DOHH2 (cell line): Measurements from ENCODE around the gene LPAR1.

Experiments
- H3F3A ChIP-seq: fragments of 200-600 bp; sonication (generic), shearing (Covaris generic); 2 replicates; pipeline ENCODE4 v1.6.0; 2016; ENCODE audit warnings: antibody characterized with exemption, mild to moderate bottlenecking; ENCODE audit not compliant: control insufficient read depth, insufficient read depth
- H3K27ac ChIP-seq: fragments of 200-600 bp; sonication (generic); 2 replicates; pipeline ENCODE4 v1.5.1; 2014; ENCODE audit warnings: low read depth, mild to moderate bottlenecking, low read length, moderate library complexity
- H3K27me3 ChIP-seq: fragments of 200-600 bp; sonication (generic); 2 replicates; pipeline ENCODE4 v1.6.1; 2014; ENCODE audit warnings: mild to moderate bottlenecking, low read length, mixed read lengths; ENCODE audit not compliant: control insufficient read depth
- H3K36me3 ChIP-seq: fragments of 200-600 bp; sonication (generic); 2 replicates; pipeline ENCODE4 v1.6.1; 2014; ENCODE audit warnings: mild to moderate bottlenecking, low read length, moderate library complexity, mixed read lengths; ENCODE audit not compliant: control insufficient read depth
- H3K4me1 ChIP-seq: fragments of 200-600 bp; sonication (generic); 2 replicates; pipeline ENCODE4 v1.6.1; 2014; ENCODE audit warnings: mild to moderate bottlenecking, low read length, mixed read lengths; ENCODE audit not compliant: control insufficient read depth
- H3K4me2 ChIP-seq: fragments of 200-600 bp; sonication (generic); 2 replicates; pipeline ENCODE4 v1.6.0; 2014; ENCODE audit warnings: mild to moderate bottlenecking, low read length, moderate library complexity
- H3K4me3 ChIP-seq: fragments of 200-600 bp; sonication (generic); 2 replicates; pipeline ENCODE4 v1.5.1; 2014; ENCODE audit warnings: mild to moderate bottlenecking, low read length, mixed read lengths
- H3K79me2 ChIP-seq: fragments of 200-600 bp; sonication (generic); 2 replicates; pipeline ENCODE4 v1.6.1; 2014; ENCODE audit warnings: mild to moderate bottlenecking, low read length, mixed read lengths; ENCODE audit not compliant: control insufficient read depth
- H3K9me2 ChIP-seq: fragments of 200-600 bp; sonication (generic); replicated peaks from 2 replicates; pipeline ENCODE4 v1.6.1; 2014; ENCODE audit warnings: mild to moderate bottlenecking, low read length, mixed read lengths; ENCODE audit not compliant: control insufficient read depth
- H3K9me3 ChIP-seq: fragments of 200-600 bp; sonication (generic); 2 replicates; pipeline ENCODE4 v1.6.1; 2014; ENCODE audit warnings: antibody characterized with exemption, low read length, mixed read lengths; ENCODE audit not compliant: control insufficient read depth, insufficient read depth
- H4K20me1 ChIP-seq: fragments of 200-600 bp; sonication (generic); 2 replicates; pipeline ENCODE4 v1.6.0; 2014; ENCODE audit warnings: low read depth, mild to moderate bottlenecking, antibody characterized with exemption, low read length, moderate library complexity; ENCODE audit not compliant: control insufficient read depth, insufficient read depth
- CTCF ChIP-seq: fragments of 200-600 bp; sonication (generic); IDR thresholded peaks from one replicate; pipeline ENCODE4 v1.5.1; 2014; ENCODE audit warnings: antibody characterized with exemption, mild to moderate bottlenecking, low read depth, low read length; ENCODE audit not compliant: poor library complexity, severe bottlenecking
- EZH2phosphoT487 ChIP-seq: fragments of 200-600 bp; sonication (generic); IDR thresholded peaks from 2 replicates; pipeline ENCODE4 v1.6.1; 2017; ENCODE audit warnings: borderline replicate concordance, mild to moderate bottlenecking, antibody characterized with exemption, low read length, moderate library complexity, mixed read lengths

Gene LPAR1

GRCh38 chr9:110975278-110975677 lies 63.0 kb downstream of the LPAR1 start:
- Histone ChIP-seq H3K27ac (no peak overlapping the region), H3F3A (no peaks in the 10 kb centered on the region), H3K27me3 (no peaks in the 10 kb centered on the region), H3K36me3 (no peaks in the 10 kb centered on the region), H3K4me1 (no peaks in the 10 kb centered on the region), H3K9me2 (no peaks in the 10 kb centered on the region), H3K9me3 (no peaks in the 10 kb centered on the region), H3K4me2 (no peak overlapping the region), H3K79me2 (no peaks in the 10 kb centered on the region), H4K20me1 (no peaks in the 10 kb centered on the region), H3K4me3 (no peak overlapping the region)
- TF ChIP-seq EZH2phosphoT487 = no peak
- no peak for TF ChIP-seq CTCF

- no peak overlapping the region for H3K4me3 ChIP-seq
- H3K9me2 ChIP-seq = no peaks in the 10 kb centered on the region
- H4K20me1 ChIP-seq = no peaks in the 10 kb centered on the region
- no peaks in the 10 kb centered on the region for H3K9me3 ChIP-seq
- no peaks in the 10 kb centered on the region for H3F3A ChIP-seq
- H3K4me2 ChIP-seq = no peak overlapping the region
- no peaks in the 10 kb centered on the region for H3K36me3 ChIP-seq
- H3K27me3 ChIP-seq = no peaks in the 10 kb centered on the region
- no peaks in the 10 kb centered on the region for H3K4me1 ChIP-seq
- H3K79me2 ChIP-seq = no peaks in the 10 kb centered on the region
- no peak for TF ChIP-seq CTCF
- no peak for TF ChIP-seq EZH2phosphoT487
- H3K27ac ChIP-seq = no peak overlapping the region
Measured at GRCh38 chr9:110971705-110972104, 66.6 kb downstream of the LPAR1 start.

GRCh38 chr9:110971234-110971633 lies 67.0 kb downstream of the LPAR1 start:
- Histone ChIP-seq H3K9me3 (no peaks in the 10 kb centered on the region), H3K36me3 (no peaks in the 10 kb centered on the region), H3K79me2 (no peaks in the 10 kb centered on the region), H3K4me2 (no peak overlapping the region), H3F3A (no peaks in the 10 kb centered on the region), H3K27me3 (no peaks in the 10 kb centered on the region), H4K20me1 (no peaks in the 10 kb centered on the region), H3K4me1 (no peaks in the 10 kb centered on the region), H3K4me3 (no peak overlapping the region), H3K27ac (no peak overlapping the region), H3K9me2 (no peaks in the 10 kb centered on the region)
- TF ChIP-seq EZH2phosphoT487 (no peak), CTCF (no peak)

- no peak for TF ChIP-seq EZH2phosphoT487
- TF ChIP-seq CTCF = no peak
- no peaks in the 10 kb centered on the region for H3K27me3 ChIP-seq
- no peak overlapping the region for H3K4me3 ChIP-seq
- H3K4me2 ChIP-seq = no peak overlapping the region
- H3F3A ChIP-seq = no peaks in the 10 kb centered on the region
- H3K4me1 ChIP-seq = no peaks in the 10 kb centered on the region
- H3K36me3 ChIP-seq = no peaks in the 10 kb centered on the region
- no peaks in the 10 kb centered on the region for H3K9me2 ChIP-seq
- no peaks in the 10 kb centered on the region for H3K9me3 ChIP-seq
- H4K20me1 ChIP-seq = no peaks in the 10 kb centered on the region
- H3K79me2 ChIP-seq = no peaks in the 10 kb centered on the region
- H3K27ac ChIP-seq = no peak overlapping the region
Measured at GRCh38 chr9:110969971-110970386, 68.3 kb downstream of the LPAR1 start.
